Raji (cell line): ENCODE results near the gene GINS2.

ENCODE experiments used
- POLR2A ChIP-seq: IDR thresholded peaks from 2 replicates; pipeline ENCODE4 v1.6.1; 2011; ENCODE audit warnings: low read depth, low read length, control low read depth; ENCODE audit not compliant: insufficient read depth

Gene GINS2

GRCh38 chr16:85706449-85707034 lies 17.8 kb upstream of the GINS2 start:
- no peak for TF ChIP-seq POLR2A

GRCh38 chr16:85704900-85705846 lies 16.4 kb upstream of the GINS2 start:
- TF ChIP-seq POLR2A, result no peak

DNA sequence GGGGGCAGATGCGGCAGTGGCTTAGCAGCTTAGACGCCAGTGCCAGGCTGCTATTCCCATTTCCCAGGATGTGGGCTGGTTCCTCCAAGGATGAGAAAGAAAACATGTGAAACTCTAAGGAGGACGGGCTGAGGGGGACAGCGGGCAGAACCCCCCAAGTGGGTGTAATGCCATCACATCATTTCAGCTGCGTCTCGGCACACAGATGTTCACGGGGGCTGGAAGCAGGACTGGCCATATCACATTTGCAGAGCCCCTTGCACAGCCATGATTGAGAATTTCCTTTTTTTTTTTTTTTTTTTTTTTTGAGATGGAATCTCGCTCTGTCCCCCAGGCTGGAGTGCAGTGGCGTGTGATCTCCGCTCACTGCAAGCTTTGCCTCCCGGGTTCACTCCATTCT lies 15.3 kb upstream of the GINS2 start:
- no peak for TF ChIP-seq POLR2A

GRCh38 chr16:85699628-85700027 lies 10.9 kb upstream of the GINS2 start:
- TF ChIP-seq POLR2A, result no peak

DNA sequence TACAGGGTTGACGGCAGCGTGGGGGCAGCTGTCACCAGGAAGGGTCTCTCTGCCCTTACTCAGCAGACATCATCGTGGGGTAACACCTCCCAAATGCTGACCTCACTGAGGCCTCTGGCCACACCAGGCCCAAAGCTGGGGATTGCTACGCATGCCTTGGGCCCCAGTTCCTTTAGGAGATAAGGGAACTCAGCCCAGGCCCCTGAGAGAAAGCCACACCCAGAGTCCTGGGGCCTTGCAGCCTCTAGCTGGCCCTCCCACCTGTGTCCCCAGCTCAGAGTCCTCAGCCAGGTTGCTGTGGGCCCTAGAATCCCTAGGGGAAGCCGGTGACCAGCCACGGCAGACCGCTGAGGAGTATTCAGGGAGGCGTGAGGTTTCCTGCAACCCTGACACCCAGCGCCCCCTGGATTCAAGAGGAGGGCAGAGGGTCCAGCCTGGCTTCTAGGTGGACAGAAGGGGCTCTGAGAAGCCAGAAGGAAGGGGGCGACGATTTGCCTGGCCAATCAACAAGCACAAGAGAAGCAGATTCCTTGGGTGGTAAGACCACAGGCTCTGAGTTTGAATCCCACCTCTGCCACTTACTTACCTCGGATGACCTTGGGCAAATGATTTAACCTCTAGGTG lies 10.3 kb upstream of the GINS2 start:
- no peak for TF ChIP-seq POLR2A

DNA sequence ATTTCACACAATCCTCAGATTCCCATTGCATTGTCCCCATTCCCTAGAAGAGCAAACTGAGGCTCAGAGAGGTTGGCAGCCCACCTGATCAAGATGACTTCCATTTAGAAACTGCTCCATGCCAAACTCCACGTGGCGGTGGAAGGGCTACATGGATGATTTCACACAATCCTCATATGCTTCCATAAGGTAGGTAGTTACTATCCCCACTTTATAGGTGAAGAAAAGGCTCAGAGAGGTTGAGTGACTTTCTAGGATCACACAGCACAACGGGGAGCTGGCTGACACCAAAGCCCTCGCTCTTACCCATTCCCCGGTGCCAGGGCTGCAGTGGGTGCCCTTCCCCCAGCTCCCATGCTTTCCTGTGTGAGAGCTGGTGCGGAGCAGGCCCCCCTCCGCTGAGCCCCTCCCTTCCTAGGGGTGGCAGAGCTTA lies 9.7 kb upstream of the GINS2 start:
- no peak for TF ChIP-seq POLR2A

DNA sequence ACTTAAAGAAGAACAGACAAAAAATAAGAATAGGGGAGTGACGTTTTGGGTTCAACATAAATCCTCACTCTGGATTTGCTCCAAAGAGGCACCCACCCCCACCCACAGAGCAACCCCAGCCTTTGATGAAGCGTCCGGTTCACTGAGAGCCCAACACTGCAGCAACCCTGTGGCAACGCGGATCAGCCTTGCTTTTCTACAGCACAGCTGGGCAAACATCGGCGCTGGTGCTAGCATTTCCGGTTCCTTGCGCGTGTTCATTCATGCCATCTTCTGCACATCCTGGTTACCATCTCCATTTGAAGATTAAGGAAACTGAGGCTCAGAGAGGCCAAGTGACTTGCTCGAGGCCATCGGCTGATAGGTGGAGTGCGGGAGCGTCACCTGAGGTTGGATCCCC lies 8.7 kb upstream of the GINS2 start:
- no peak for TF ChIP-seq POLR2A

DNA sequence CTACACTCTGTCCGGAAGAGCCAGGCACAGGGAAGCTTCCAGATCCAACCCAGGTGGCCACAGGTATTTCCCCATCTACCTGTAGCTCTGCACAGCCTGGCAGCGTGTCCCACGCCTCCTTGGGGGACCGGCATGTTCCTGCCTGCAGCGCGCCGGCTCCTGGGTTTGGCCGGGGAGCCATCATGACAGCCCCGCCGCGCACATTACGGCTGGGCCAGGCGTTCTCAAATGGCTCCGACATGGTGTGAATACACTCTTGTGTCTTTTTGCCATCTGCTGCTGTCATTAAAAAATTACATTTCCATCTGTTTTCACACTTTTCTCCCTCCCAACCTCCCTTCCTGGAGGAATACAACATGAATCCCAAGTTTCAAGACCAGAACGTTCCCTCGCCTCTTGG lies 8.0 kb upstream of the GINS2 start:
- no peak for TF ChIP-seq POLR2A

DNA sequence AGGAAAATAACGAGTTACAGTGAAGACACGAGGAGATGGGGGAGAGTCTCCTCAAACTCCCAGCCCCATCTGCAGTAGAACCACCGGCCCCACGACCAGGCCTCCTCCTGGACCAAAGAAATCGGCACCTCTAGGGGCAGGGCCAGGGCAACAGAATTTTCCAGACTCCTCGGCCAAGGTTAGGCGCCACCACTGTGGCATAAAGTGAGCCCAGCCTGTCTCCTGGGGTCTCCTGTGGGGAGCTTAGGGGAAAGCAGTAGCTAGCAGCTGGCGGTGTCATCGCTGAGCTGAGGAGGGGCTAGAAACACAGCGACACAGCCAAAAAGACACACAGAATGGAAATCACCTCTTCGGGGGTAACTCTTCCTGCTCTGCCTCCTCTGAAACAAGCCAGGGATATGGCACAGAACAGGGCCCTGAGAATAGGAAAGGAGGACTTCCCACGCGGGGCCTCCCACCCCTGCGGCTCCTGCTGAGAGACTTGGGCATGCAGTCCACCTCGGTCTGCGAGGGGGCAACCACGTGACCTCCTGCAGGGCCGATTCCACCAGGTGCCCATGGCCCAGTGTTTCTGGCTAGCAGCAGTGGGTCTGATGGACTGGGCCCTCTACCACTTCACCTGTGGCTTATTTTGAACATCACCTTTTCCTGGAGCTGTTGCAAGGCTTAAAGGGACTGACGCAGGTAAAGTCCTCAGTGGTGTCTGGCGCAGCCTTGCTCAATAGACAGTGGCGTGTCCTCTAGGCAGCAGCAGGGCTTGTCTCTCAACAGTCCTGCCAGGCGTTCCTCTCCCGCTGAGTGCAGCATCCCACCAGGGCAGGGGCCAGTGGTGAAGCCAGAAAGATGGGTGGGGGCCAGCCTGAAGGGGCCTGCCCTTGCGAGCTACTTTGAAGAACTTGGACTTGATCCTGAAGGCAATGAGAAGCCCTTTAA lies 6.7 kb upstream of the GINS2 start:
- no peak for TF ChIP-seq POLR2A

GRCh38 chr16:85690469-85691064 lies 1.8 kb upstream of the GINS2 start:
- TF ChIP-seq POLR2A, result no peak

DNA sequence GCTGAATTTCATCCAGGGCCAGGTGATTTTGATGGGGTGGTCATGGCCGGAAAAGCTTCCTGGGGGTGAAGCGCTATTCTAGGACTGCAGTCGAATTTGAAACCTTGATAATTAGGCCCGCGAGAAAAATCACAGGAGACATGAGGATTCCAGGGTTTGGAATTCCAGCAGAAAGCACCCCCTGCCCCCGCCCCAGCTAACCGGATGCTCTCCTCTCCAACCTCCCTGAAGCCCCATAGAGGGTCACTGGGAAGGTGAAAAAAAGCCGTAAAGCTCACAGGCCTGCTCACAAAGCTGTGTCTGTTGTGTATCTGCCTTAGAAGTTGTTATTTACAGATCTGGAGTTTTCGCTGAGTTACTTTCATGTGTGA lies 1.2 kb upstream of the GINS2 start:
- no peak for TF ChIP-seq POLR2A

DNA sequence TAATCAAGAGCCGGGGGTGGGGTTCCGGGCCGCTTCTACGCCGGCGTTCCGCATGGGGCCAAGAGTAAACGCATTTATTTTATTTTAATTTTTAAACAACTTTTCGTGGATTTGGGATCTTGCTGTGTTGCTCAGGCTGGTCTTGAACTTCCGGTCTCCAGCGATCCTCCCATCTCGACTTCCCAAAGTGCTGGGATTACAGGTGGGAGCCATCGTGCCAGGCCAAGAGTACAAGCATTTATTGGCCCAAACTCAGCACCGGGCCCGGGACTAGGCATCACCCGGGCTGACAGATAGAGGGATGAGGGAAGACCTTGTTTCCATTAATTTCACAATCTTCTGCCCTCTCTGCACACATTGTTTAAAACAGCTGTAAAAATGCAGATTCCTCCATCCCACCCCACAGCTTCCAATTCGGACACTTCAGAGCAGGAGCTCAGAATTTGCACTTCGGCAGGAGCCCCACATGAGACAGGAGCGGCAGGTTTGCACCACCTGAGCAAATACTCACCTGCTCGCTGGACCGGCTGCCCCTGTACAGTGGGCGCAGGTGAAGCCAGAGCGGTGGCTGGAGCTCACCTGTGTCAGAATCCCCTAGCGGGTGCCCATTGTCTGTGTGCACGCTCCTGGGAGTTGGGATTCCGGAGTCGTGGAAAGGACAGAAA lies 663 bp upstream of the GINS2 start:
- TF ChIP-seq POLR2A, result no peak

DNA sequence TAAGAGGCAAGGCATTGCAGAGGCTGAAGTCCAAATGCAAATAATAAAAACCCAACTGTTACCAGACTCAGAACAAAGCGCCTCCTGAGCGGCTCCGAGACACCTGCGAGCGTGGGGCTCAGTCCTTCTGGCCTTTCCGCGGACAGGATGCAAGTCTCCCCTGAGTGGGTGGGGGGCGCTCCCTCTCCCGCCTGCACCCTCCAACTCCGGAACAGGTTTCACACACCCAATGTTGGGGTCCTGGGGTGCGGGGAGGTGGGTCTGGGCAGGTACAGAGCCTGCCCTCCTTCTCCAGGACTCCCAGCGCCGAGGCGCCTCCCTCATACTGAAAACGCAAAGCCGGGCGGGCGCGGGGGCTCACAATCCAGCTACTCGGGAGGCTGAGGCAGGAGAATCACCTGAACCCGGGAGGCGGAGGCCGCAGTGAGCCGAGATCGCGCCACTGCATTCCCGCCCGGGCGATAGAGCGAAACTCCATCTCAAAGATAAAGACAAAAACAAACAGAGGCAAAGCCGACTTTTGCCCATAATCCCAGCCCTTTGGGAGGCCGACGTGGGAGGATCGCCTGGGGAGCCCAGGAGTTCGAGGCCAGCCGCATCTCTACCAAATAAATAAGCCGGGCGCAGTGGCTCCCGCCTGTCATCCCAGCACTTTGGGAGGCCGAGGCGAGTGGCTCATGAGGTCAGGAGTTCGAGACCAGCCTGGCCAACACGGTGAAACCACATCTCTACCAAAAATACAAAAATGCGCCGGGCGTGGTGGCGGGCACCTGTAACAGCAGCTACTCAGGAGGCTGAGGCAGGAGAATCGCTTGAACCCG lies 893 bp downstream of the GINS2 start:
- no peak for TF ChIP-seq POLR2A
